Activated naive CD8-positive, alpha-beta T cell (primary cell): Measurements from ENCODE around the gene SIRT5.

Source experiments
- H3K27ac Mint-ChIP-seq: one replicate; pipeline ENCODE4 v1.8.0; 2021; ENCODE audit warnings: mixed read lengths
- H3K27me3 Mint-ChIP-seq: one replicate; pipeline ENCODE4 v1.8.0; 2021; ENCODE audit warnings: mixed read lengths
- H3K36me3 Mint-ChIP-seq: one replicate; pipeline ENCODE4 v1.8.0; 2021; ENCODE audit warnings: mixed read lengths
- H3K4me1 Mint-ChIP-seq: one replicate; pipeline ENCODE4 v1.8.0; 2021; ENCODE audit warnings: low read depth, mixed read lengths
- H3K4me3 Mint-ChIP-seq: one replicate; pipeline ENCODE4 v1.8.0; 2021; ENCODE audit warnings: mild to moderate bottlenecking, mixed read lengths
- H3K9me3 Mint-ChIP-seq: one replicate; pipeline ENCODE4 v1.8.0; 2021; ENCODE audit warnings: low read depth, mixed read lengths

SIRT5 gene

DNA sequence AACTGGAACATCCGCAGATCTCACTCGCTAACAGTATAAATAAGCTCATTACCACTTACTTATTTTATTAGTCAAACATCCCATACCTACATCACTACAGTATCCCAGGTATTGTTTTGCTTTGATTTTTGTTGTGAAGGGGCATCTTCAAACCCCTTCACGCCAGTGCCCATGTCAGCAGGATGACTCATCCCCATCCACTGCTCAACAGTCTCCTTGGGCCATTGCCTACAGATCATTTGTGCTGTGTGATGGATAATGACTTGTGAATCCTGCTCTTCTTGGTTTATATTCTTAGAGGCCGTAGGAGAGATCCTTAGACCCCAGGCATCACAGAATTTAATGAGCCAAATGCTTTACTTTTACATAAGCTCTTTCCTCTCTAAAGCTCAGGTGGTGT lies 8.5 kb upstream of the SIRT5 start:
- no peaks in the 10 kb centered on the region for H3K9me3 Mint-ChIP-seq
- H3K27ac Mint-ChIP-seq: no peak overlapping the region
- H3K4me3 Mint-ChIP-seq: no peak overlapping the region
- H3K36me3 Mint-ChIP-seq: peaks cover 2% of the 10 kb centered on the region
- H3K4me1 Mint-ChIP-seq: peaks cover 3% of the 10 kb centered on the region
- peaks cover 9% of the 10 kb centered on the region for H3K27me3 Mint-ChIP-seq

- no peaks in the 10 kb centered on the region for H3K9me3 Mint-ChIP-seq
- no peak overlapping the region for H3K4me3 Mint-ChIP-seq
- H3K36me3 Mint-ChIP-seq: peaks cover 2% of the 10 kb centered on the region
- H3K27ac Mint-ChIP-seq: no peak overlapping the region
- H3K27me3 Mint-ChIP-seq: peaks cover 9% of the 10 kb centered on the region
- H3K4me1 Mint-ChIP-seq: peaks cover 3% of the 10 kb centered on the region
Measured at GRCh38 chr6:13566500-13566899, 7.9 kb upstream of the SIRT5 start.

DNA sequence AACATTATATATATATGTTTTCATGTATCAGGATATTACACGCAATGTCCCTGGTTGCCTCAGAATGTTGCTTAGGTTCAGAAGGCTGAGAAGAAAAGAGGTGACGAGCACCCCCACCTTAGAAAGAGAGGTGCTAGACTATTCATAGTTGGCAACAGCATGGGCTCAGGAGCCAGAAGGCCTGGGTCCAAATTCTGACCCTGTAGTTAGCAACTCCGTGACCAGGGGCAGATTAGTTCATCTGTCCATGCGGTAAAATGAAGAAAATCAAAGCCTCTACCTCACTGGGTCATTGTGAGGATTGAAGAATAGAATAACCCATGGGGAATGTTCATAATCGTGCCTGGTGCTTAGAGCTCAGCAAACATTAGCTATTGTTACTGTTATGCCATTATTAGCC lies 5.4 kb upstream of the SIRT5 start:
- peaks cover 2% of the 10 kb centered on the region for H3K36me3 Mint-ChIP-seq
- no peaks in the 10 kb centered on the region for H3K9me3 Mint-ChIP-seq
- H3K4me1 Mint-ChIP-seq: peaks cover 5% of the 10 kb centered on the region
- H3K4me3 Mint-ChIP-seq: no peak overlapping the region
- no peak overlapping the region for H3K27ac Mint-ChIP-seq
- peaks cover 6% of the 10 kb centered on the region for H3K27me3 Mint-ChIP-seq

- no peak overlapping the region for H3K4me3 Mint-ChIP-seq
- H3K27ac Mint-ChIP-seq: no peak overlapping the region
- no peaks in the 10 kb centered on the region for H3K9me3 Mint-ChIP-seq
- no peaks in the 10 kb centered on the region for H3K36me3 Mint-ChIP-seq
- no peaks in the 10 kb centered on the region for H3K27me3 Mint-ChIP-seq
- peaks cover 17% of the 10 kb centered on the region for H3K4me1 Mint-ChIP-seq
Measured at GRCh38 chr6:13572240-13572639, 2.2 kb upstream of the SIRT5 start.

DNA sequence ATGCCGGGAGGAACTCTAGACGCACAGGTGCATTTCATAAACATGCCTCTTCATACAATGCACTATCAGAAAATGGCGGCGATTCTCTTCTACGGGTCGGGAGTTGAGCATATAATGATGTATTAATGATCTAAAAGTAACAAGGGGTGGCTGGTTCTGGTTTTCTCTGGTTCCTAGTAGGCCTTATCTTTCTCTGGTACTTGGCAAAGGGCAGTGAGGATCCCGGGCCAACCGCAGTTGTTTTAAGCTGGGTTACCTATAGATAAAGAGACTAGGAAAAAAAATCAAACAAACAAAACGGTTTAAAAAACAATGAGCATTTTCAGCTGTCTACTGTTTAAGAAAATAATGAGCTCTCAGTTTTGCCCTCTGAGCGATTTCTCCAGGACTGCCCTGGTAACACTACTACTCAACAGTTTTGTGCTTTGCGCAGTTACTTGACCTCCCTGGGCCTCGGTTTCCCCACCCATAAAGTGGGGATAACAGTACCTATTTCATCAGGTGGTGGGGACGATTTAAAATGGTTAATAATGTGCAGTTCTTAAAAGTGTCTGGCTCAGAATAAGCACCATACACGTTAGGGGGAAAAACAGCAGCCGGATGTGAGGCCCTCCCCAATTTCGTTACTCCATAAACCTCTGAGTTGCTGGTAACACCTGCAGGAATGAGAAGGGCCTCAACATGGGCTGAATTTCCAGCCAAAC lies 1.3 kb upstream of the SIRT5 start:
- Mint-ChIP-seq H3K27ac (peak overlapping the region; percentile 87), H3K9me3 (no peaks in the 10 kb centered on the region), H3K4me1 (peaks cover 17% of the 10 kb centered on the region), H3K36me3 (no peaks in the 10 kb centered on the region), H3K27me3 (no peaks in the 10 kb centered on the region), H3K4me3 (peak overlapping the region; percentile 84)

- Mint-ChIP-seq H3K4me3 (peak overlapping the region; percentile 84), H3K4me1 (peaks cover 17% of the 10 kb centered on the region), H3K9me3 (no peaks in the 10 kb centered on the region), H3K27ac (peak overlapping the region; percentile 87), H3K27me3 (no peaks in the 10 kb centered on the region), H3K36me3 (no peaks in the 10 kb centered on the region)
Measured at GRCh38 chr6:13573669-13574110, 711 bp upstream of the SIRT5 start.

GRCh38 chr6:13574149-13574570 lies 241 bp upstream of the SIRT5 start:
- peaks cover 17% of the 10 kb centered on the region for H3K4me1 Mint-ChIP-seq
- H3K27me3 Mint-ChIP-seq: no peaks in the 10 kb centered on the region
- peak overlapping the region; percentile 95 for H3K4me3 Mint-ChIP-seq
- H3K36me3 Mint-ChIP-seq: no peaks in the 10 kb centered on the region
- H3K9me3 Mint-ChIP-seq: no peaks in the 10 kb centered on the region
- H3K27ac Mint-ChIP-seq: peak overlapping the region; percentile 98

DNA sequence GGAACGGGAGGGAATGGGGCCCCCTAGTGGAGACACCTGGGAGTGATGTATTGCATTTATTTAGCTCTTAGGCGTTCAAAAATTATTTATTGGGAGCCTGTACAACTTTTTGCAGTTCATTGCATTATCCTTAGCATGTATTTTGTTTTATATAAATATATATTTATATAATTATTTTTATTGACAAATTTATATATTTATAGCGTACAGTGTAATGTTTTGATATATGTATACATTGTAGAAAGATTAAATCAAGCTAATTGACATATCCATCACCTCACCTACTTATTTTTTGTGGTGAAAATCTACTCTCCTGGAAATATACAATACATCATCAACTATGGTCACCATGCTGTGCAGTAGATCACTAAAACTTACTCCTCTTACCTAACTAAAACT lies 975 bp downstream of the SIRT5 start:
- H3K4me3 Mint-ChIP-seq: peak overlapping the region; percentile 95

DNA sequence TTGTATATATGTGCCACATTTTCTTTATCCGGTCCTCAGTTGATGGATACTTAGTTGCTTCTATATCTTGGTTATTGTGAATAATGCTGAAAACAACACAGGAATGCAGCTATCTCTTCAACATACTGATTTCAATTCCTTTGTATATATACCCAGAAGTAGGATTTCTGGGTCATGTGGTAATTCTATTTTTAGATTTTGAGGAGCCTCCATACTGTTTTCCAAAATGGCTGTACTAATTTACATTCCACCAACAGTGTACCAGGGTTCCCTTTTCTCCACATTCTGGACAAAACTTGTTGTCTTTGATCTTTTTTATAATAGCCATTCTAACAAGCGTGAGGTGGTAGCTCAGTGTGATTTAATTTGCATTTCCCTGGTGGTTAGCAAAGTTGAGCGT lies 1.6 kb downstream of the SIRT5 start:
- Mint-ChIP-seq H3K4me3 (peak overlapping the region; percentile 77), H3K27ac (peak overlapping the region; percentile 51), H3K36me3 (no peaks in the 10 kb centered on the region), H3K27me3 (no peaks in the 10 kb centered on the region), H3K9me3 (no peaks in the 10 kb centered on the region), H3K4me1 (peaks cover 17% of the 10 kb centered on the region)

More for the DNA sequence above, 975 bp downstream of the SIRT5 start:
- Mint-ChIP-seq H3K9me3 (no peaks in the 10 kb centered on the region), H3K27me3 (no peaks in the 10 kb centered on the region), H3K4me1 (peaks cover 17% of the 10 kb centered on the region), H3K27ac (peak overlapping the region; percentile 98), H3K36me3 (no peaks in the 10 kb centered on the region)

DNA sequence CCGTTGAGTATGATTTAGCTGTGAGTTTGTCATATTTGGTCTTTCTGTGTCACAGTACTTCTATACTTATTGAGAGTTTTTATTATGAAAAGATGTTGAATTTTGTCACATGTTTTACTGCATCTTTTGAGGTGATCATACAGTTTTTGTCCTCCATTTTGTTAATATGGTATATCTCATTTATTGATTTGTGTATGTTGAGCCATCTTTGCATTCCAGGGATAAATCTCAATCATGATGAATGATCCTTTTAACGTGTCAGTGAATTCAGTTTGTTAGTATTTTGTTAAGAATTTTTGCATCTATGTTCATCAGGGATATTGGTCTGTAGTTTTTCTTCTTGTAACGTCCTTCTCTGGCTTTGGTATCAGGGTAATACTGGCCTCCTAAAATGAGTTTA lies 3.5 kb downstream of the SIRT5 start:
- Mint-ChIP-seq H3K4me1 (peaks cover 17% of the 10 kb centered on the region), H3K4me3 (no peak overlapping the region), H3K27me3 (no peaks in the 10 kb centered on the region), H3K36me3 (peaks cover 6% of the 10 kb centered on the region), H3K27ac (no peak overlapping the region), H3K9me3 (no peaks in the 10 kb centered on the region)

DNA sequence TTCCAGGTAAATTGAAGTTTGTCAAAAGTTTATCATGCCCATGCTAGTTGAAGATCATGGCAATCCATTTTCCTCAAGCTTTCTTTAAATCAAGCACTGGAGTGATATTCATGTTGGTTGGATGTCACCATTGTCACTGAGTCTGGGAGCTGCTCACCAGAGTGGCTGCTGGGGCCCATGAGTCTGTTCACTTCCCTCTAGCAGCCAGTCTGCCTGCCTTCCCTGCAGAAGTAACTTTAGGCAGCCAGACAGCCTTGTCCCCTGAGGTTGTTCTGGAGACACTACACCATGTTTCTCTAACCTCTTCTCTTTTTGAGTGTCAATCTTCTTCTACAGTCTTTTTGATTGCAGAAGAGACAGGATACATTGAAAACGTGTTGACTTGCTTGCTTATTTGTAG lies 5.5 kb downstream of the SIRT5 start:
- Mint-ChIP-seq H3K4me3 (no peak overlapping the region), H3K9me3 (no peaks in the 10 kb centered on the region), H3K36me3 (peaks cover 6% of the 10 kb centered on the region), H3K27me3 (no peaks in the 10 kb centered on the region), H3K4me1 (peaks cover 11% of the 10 kb centered on the region), H3K27ac (no peak overlapping the region)

GRCh38 chr6:13581700-13582229 lies 7.4 kb downstream of the SIRT5 start:
- Mint-ChIP-seq H3K27ac (no peak overlapping the region), H3K36me3 (peaks cover 6% of the 10 kb centered on the region), H3K9me3 (no peaks in the 10 kb centered on the region), H3K4me3 (no peak overlapping the region), H3K27me3 (no peaks in the 10 kb centered on the region), H3K4me1 (no peaks in the 10 kb centered on the region)

- Mint-ChIP-seq H3K36me3 (peaks cover 12% of the 10 kb centered on the region), H3K9me3 (no peaks in the 10 kb centered on the region), H3K27ac (no peak overlapping the region), H3K4me3 (no peak overlapping the region), H3K4me1 (no peaks in the 10 kb centered on the region), H3K27me3 (no peaks in the 10 kb centered on the region)
Measured at GRCh38 chr6:13586603-13587542, 12.5 kb downstream of the SIRT5 start.

DNA sequence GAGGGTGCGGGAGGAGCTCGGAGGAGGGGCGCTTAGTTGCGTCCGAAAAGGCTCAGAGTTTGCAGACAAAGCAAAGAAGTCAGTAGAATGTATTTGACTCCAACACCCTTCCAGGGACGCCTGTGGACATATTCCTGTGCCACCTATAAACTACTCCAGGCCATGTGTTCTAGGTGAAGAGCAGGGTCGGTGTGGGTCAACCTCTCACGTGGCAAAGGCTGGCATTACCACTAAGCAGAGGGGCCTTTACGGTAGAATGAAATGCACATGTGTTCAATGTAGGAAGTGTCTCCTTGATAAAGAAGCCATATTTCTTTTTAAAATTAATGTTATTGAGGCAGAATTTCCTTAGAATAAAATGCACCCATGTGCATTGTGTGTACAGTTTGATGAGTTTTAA lies 15.4 kb downstream of the SIRT5 start:
- H3K27me3 Mint-ChIP-seq: no peaks in the 10 kb centered on the region
- H3K4me1 Mint-ChIP-seq: no peaks in the 10 kb centered on the region
- H3K4me3 Mint-ChIP-seq: no peak overlapping the region
- H3K27ac Mint-ChIP-seq: no peak overlapping the region
- peaks cover 13% of the 10 kb centered on the region for H3K36me3 Mint-ChIP-seq
- H3K9me3 Mint-ChIP-seq: no peaks in the 10 kb centered on the region

DNA sequence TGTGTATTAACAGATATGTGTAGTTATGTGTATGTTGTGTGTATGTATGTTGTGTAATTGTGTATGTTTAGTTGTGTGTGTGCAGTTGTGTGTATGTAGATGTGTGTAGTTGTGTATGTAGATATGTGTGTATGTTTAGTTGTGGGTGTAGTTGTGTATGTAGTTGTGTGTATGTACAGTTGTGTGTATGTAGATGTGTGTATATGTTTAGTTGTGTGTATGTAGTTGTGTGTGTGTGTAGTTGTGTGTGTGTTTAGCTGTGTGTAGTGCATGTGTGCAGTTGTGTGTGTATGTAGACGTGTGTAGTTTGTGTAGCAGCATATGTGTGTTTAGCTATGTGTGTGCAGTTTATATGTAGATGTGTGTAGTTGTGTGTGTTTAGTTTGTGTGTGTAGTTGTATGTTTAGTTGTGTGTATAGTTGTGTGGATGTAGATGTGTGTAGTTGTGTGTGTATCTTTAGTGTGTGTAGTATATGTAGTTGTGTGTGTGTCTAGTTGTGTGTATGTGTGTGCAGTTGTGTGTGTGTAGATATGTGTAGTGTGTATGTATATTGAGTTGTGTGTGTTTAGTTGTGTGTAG lies 16.3 kb downstream of the SIRT5 start:
- Mint-ChIP-seq H3K27me3 (no peaks in the 10 kb centered on the region), H3K4me1 (no peaks in the 10 kb centered on the region), H3K4me3 (no peak overlapping the region), H3K27ac (no peak overlapping the region), H3K9me3 (no peaks in the 10 kb centered on the region), H3K36me3 (peaks cover 15% of the 10 kb centered on the region)
